Measurements from ENCODE around the gene CYS1. TPM values are rescaled to one million over a fixed set of nuclear protein-coding genes. Genes with fewer than 3 reads are reported as not detected.

Gene CYS1
- total and polyA plus RNA-seq, 2 of the 13 experiments (the other 11 are each of a cell fraction or from before 2014, with no cell fraction given) = 0.04 TPM; not detected in 1

DNA sequence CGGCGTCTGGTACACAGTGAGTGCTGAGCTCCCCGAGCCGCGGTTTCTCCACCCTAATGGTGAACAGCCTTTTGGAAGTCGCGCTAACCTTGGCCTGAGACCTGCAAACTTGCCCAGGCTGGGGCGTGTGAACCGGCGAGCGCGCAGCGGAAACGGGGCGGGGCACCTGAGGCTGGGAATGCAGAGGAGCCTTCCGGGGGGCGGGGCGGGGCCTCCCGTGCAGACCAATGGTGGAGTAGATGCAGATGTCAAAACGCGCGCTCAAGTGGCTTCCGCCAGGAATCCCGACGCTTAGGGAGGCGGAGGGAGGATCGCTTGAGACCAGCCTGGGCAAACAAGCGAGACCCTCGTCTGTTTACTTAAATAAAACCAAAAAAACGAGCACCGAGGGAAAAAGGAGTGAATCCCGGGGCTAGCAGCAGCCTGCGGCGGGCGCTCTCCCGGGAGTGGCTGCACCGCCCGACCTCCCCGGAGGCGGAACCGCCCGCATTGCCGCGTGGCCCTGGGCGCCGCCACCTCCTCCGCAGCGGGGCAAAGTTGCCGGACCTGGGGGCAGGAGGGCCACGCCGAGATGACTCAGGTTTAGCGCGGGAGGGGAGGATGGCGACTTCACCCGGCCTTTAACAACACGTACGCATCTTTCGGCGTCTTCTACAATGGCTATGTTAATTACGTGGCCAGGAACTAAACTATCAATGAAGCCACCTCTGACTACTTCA, 40.1 kb upstream of the CYS1 start (continued):
- TF ChIP-seq, protein P1, sequence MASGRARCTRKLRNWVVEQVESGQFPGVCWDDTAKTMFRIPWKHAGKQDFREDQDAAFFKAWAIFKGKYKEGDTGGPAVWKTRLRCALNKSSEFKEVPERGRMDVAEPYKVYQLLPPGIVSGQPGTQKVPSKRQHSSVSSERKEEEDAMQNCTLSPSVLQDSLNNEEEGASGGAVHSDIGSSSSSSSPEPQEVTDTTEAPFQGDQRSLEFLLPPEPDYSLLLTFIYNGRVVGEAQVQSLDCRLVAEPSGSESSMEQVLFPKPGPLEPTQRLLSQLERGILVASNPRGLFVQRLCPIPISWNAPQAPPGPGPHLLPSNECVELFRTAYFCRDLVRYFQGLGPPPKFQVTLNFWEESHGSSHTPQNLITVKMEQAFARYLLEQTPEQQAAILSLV (CRISPR knock-in tag; IDR thresholded peaks at IDR 0.05; ENCODE audit: borderline replicate concordance) = peak; percentile 83; the same call in 1 of the 2 replicates
- TF ChIP-seq FOXA3 (CRISPR knock-in tag; IDR thresholded peaks at IDR 0.05) = peak; percentile 70
- peak; percentile 58; the same call in 1 of the 2 replicates for TF ChIP-seq ZNF598 (CRISPR knock-in tag; IDR thresholded peaks at IDR 0.05; ENCODE audit: borderline replicate concordance)
- peak; percentile 91 for TF ChIP-seq GABPB1 (CRISPR knock-in tag; IDR thresholded peaks at IDR 0.05)
- TF ChIP-seq GFI1 (CRISPR knock-in tag; IDR thresholded peaks at IDR 0.05; ENCODE audit: borderline replicate concordance) = peak; percentile 84; the same call in 1 of the 2 replicates
- TF ChIP-seq, protein P2, sequence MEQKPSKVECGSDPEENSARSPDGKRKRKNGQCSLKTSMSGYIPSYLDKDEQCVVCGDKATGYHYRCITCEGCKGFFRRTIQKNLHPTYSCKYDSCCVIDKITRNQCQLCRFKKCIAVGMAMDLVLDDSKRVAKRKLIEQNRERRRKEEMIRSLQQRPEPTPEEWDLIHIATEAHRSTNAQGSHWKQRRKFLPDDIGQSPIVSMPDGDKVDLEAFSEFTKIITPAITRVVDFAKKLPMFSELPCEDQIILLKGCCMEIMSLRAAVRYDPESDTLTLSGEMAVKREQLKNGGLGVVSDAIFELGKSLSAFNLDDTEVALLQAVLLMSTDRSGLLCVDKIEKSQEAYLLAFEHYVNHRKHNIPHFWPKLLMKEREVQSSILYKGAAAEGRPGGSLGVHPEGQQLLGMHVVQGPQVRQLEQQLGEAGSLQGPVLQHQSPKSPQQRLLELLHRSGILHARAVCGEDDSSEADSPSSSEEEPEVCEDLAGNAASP (CRISPR knock-in tag; IDR thresholded peaks at IDR 0.05; ENCODE audit: borderline replicate concordance) = peak; percentile 71; the same call in 1 of the 2 replicates
- TF ChIP-seq ZNF124 (CRISPR knock-in tag; IDR thresholded peaks at IDR 0.05) = peak; percentile 86; the same call in 1 of the 2 replicates
- no peak for TF ChIP-seq ZNF660 (CRISPR knock-in tag; IDR thresholded peaks at IDR 0.05; ENCODE audit: borderline replicate concordance, low read depth)
- peak; percentile 86; the same call in 1 of the 2 replicates for TF ChIP-seq ARHGAP35 (CRISPR knock-in tag; IDR thresholded peaks at IDR 0.05; ENCODE audit: borderline replicate concordance)
- TF ChIP-seq, protein P3, sequence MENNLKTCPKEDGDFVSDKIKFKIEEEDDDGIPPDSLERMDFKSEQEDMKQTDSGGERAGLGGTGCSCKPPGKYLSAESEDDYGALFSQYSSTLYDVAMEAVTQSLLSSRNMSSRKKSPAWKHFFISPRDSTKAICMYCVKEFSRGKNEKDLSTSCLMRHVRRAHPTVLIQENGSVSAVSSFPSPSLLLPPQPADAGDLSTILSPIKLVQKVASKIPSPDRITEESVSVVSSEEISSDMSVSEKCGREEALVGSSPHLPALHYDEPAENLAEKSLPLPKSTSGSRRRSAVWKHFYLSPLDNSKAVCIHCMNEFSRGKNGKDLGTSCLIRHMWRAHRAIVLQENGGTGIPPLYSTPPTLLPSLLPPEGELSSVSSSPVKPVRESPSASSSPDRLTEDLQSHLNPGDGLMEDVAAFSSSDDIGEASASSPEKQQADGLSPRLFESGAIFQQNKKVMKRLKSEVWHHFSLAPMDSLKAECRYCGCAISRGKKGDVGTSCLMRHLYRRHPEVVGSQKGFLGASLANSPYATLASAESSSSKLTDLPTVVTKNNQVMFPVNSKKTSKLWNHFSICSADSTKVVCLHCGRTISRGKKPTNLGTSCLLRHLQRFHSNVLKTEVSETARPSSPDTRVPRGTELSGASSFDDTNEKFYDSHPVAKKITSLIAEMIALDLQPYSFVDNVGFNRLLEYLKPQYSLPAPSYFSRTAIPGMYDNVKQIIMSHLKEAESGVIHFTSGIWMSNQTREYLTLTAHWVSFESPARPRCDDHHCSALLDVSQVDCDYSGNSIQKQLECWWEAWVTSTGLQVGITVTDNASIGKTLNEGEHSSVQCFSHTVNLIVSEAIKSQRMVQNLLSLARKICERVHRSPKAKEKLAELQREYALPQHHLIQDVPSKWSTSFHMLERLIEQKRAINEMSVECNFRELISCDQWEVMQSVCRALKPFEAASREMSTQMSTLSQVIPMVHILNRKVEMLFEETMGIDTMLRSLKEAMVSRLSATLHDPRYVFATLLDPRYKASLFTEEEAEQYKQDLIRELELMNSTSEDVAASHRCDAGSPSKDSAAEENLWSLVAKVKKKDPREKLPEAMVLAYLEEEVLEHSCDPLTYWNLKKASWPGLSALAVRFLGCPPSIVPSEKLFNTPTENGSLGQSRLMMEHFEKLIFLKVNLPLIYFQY (CRISPR knock-in tag; IDR thresholded peaks at IDR 0.05; ENCODE audit: borderline replicate concordance) = no peak
- no peak for TF ChIP-seq SRSF4 (IDR thresholded peaks at IDR 0.05; ENCODE audit: low read depth, low read length, poor library complexity, severe bottlenecking)
- peak; percentile 73; the same call in 1 of the 2 replicates for TF ChIP-seq ZNF430 (CRISPR knock-in tag; IDR thresholded peaks at IDR 0.05)
- peak; percentile 90; the same call in 1 of the 2 replicates for TF ChIP-seq ZNF343 (CRISPR knock-in tag; IDR thresholded peaks at IDR 0.05)
- TF ChIP-seq, protein P4, sequence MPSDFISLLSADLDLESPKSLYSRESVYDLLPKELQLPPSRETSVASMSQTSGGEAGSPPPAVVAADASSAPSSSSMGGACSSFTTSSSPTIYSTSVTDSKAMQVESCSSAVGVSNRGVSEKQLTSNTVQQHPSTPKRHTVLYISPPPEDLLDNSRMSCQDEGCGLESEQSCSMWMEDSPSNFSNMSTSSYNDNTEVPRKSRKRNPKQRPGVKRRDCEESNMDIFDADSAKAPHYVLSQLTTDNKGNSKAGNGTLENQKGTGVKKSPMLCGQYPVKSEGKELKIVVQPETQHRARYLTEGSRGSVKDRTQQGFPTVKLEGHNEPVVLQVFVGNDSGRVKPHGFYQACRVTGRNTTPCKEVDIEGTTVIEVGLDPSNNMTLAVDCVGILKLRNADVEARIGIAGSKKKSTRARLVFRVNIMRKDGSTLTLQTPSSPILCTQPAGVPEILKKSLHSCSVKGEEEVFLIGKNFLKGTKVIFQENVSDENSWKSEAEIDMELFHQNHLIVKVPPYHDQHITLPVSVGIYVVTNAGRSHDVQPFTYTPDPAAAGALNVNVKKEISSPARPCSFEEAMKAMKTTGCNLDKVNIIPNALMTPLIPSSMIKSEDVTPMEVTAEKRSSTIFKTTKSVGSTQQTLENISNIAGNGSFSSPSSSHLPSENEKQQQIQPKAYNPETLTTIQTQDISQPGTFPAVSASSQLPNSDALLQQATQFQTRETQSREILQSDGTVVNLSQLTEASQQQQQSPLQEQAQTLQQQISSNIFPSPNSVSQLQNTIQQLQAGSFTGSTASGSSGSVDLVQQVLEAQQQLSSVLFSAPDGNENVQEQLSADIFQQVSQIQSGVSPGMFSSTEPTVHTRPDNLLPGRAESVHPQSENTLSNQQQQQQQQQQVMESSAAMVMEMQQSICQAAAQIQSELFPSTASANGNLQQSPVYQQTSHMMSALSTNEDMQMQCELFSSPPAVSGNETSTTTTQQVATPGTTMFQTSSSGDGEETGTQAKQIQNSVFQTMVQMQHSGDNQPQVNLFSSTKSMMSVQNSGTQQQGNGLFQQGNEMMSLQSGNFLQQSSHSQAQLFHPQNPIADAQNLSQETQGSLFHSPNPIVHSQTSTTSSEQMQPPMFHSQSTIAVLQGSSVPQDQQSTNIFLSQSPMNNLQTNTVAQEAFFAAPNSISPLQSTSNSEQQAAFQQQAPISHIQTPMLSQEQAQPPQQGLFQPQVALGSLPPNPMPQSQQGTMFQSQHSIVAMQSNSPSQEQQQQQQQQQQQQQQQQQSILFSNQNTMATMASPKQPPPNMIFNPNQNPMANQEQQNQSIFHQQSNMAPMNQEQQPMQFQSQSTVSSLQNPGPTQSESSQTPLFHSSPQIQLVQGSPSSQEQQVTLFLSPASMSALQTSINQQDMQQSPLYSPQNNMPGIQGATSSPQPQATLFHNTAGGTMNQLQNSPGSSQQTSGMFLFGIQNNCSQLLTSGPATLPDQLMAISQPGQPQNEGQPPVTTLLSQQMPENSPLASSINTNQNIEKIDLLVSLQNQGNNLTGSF (CRISPR knock-in tag; IDR thresholded peaks at IDR 0.05) = peak; percentile 89

Data from HepG2 (cell line).